ENCODE measurements around the gene DNAJC4. TPM values are rescaled to one million over a fixed set of nuclear protein-coding genes. Genes with fewer than 3 reads are reported as not detected.

DNAJC4 gene
- total and polyA plus RNA-seq, 9 of the 15 experiments (the other 6 are each of a cell fraction or from before 2014, with no cell fraction given) = 4.0 to 32.6 (median 19.9) TPM

DNA sequence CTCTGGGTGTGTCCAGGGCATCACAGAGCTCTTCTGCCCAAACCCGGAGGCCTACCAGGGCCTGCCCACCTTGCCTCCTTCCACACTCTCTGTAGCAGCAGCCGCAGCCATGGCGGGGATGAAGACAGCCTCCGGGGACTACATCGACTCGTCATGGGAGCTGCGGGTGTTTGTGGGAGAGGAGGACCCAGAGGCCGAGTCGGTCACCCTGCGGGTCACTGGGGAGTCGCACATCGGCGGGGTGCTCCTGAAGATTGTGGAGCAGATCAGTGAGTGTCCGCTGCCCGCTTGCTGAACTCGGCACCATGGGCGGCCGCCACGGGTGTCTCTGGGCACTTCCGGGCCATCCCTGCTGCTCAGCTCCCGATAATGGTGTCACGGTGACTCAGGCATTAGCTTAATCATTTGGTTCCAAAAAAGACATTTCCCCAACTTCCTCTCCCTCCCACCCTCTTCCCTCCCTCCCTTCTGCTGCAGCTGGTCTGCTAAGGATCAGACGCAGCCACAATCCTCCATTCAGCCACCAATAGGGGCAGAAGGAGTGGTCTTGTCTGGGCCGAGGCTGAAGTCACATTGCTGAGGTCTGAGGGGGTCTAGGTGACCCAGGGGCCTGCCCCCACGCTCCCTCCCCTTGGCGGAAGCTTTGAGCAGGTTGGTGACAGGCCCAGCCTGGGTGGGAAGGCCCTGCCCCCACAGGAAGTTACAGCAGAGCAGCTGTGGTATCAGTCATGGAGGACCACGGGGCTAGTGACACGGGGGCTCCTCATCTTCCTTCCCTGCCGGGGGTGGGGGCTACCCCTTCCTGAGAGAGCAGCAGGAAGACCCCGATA is 22.9 kb upstream of the DNAJC4 start (continued):
- TF ChIP-seq, protein P1, sequence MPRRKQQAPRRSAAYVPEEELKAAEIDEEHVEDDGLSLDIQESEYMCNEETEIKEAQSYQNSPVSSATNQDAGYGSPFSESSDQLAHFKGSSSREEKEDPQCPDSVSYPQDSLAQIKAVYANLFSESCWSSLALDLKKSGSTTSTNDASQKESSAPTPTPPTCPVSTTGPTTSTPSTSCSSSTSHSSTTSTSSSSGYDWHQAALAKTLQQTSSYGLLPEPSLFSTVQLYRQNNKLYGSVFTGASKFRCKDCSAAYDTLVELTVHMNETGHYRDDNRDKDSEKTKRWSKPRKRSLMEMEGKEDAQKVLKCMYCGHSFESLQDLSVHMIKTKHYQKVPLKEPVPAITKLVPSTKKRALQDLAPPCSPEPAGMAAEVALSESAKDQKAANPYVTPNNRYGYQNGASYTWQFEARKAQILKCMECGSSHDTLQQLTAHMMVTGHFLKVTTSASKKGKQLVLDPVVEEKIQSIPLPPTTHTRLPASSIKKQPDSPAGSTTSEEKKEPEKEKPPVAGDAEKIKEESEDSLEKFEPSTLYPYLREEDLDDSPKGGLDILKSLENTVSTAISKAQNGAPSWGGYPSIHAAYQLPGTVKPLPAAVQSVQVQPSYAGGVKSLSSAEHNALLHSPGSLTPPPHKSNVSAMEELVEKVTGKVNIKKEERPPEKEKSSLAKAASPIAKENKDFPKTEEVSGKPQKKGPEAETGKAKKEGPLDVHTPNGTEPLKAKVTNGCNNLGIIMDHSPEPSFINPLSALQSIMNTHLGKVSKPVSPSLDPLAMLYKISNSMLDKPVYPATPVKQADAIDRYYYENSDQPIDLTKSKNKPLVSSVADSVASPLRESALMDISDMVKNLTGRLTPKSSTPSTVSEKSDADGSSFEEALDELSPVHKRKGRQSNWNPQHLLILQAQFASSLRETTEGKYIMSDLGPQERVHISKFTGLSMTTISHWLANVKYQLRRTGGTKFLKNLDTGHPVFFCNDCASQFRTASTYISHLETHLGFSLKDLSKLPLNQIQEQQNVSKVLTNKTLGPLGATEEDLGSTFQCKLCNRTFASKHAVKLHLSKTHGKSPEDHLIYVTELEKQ (CRISPR knock-in tag; IDR thresholded peaks at IDR 0.05) = no peak
- TF ChIP-seq, protein P2, sequence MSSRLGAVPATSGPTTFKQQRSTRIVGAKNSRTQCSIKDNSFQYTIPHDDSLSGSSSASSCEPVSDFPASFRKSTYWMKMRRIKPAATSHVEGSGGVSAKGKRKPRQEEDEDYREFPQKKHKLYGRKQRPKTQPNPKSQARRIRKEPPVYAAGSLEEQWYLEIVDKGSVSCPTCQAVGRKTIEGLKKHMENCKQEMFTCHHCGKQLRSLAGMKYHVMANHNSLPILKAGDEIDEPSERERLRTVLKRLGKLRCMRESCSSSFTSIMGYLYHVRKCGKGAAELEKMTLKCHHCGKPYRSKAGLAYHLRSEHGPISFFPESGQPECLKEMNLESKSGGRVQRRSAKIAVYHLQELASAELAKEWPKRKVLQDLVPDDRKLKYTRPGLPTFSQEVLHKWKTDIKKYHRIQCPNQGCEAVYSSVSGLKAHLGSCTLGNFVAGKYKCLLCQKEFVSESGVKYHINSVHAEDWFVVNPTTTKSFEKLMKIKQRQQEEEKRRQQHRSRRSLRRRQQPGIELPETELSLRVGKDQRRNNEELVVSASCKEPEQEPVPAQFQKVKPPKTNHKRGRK (tag; IDR thresholded peaks at IDR 0.05) = no peak
- TF ChIP-seq ZNF354B (CRISPR knock-in tag; IDR thresholded peaks at IDR 0.05) (no peak), ZNF12 (CRISPR knock-in tag; IDR thresholded peaks at IDR 0.05) (no peak), PURB (CRISPR knock-in tag; IDR thresholded peaks at IDR 0.05; ENCODE audit: low read depth) (no peak), BRF1 (IDR thresholded peaks at IDR 0.05; ENCODE audit: borderline replicate concordance, extremely low read depth, insufficient read length) (no peak), POLR3G (IDR thresholded peaks at IDR 0.05; ENCODE audit: extremely low read depth, insufficient read length, insufficient replicate concordance) (no peak), ZKSCAN1 (IDR thresholded peaks at IDR 0.05; ENCODE audit: low read depth, low read length) (no peak), ZNF134 (CRISPR knock-in tag; conservative IDR thresholded peaks at IDR 0.05) (0 out of 2 replicates have a peak, but pooled peaks have one; percentile 18), ZNF384 (IDR thresholded peaks at IDR 0.05; ENCODE audit: low read depth, low read length) (no peak), ZNF445 (CRISPR knock-in tag; IDR thresholded peaks at IDR 0.05; ENCODE audit: low read depth) (no peak), TRIM28 (IDR thresholded peaks at IDR 0.05) (no peak), CHD4 (IDR thresholded peaks at IDR 0.05; ENCODE audit: insufficient read depth, insufficient replicate concordance, low read depth, low read length, poor library complexity, severe bottlenecking) (no peak), TSC22D4 (tag; IDR thresholded peaks at IDR 0.05) (no peak), MEF2A (IDR thresholded peaks at IDR 0.05; ENCODE audit: control insufficient read depth, low read depth, low read length) (peak; percentile 17; the same call in 1 of the 2 replicates)
- TF ChIP-seq, protein P3, sequence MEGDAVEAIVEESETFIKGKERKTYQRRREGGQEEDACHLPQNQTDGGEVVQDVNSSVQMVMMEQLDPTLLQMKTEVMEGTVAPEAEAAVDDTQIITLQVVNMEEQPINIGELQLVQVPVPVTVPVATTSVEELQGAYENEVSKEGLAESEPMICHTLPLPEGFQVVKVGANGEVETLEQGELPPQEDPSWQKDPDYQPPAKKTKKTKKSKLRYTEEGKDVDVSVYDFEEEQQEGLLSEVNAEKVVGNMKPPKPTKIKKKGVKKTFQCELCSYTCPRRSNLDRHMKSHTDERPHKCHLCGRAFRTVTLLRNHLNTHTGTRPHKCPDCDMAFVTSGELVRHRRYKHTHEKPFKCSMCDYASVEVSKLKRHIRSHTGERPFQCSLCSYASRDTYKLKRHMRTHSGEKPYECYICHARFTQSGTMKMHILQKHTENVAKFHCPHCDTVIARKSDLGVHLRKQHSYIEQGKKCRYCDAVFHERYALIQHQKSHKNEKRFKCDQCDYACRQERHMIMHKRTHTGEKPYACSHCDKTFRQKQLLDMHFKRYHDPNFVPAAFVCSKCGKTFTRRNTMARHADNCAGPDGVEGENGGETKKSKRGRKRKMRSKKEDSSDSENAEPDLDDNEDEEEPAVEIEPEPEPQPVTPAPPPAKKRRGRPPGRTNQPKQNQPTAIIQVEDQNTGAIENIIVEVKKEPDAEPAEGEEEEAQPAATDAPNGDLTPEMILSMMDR (IDR thresholded peaks at IDR 0.05 in 2 of 3, conservative IDR thresholded peaks at IDR 0.05 in 1 of 3; ENCODE audit: insufficient read depth in 2 of 3, low read depth in 1 of 3, low read length in 3 of 3) = 0 out of 6 replicates have a peak, but pooled peaks of 1 of the 3 experiments have one; percentile 4
- TF ChIP-seq, protein P4, sequence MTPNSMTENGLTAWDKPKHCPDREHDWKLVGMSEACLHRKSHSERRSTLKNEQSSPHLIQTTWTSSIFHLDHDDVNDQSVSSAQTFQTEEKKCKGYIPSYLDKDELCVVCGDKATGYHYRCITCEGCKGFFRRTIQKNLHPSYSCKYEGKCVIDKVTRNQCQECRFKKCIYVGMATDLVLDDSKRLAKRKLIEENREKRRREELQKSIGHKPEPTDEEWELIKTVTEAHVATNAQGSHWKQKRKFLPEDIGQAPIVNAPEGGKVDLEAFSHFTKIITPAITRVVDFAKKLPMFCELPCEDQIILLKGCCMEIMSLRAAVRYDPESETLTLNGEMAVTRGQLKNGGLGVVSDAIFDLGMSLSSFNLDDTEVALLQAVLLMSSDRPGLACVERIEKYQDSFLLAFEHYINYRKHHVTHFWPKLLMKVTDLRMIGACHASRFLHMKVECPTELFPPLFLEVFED (CRISPR knock-in tag; conservative IDR thresholded peaks at IDR 0.05) = no peak
- TF ChIP-seq, protein P5, sequence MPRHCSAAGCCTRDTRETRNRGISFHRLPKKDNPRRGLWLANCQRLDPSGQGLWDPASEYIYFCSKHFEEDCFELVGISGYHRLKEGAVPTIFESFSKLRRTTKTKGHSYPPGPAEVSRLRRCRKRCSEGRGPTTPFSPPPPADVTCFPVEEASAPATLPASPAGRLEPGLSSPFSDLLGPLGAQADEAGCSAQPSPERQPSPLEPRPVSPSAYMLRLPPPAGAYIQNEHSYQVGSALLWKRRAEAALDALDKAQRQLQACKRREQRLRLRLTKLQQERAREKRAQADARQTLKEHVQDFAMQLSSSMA (CRISPR knock-in tag; IDR thresholded peaks at IDR 0.05) = no peak
